Chondrocyte (in vitro differentiated cells): ENCODE results near the gene CPSF4L. TPM values are rescaled to one million over a fixed set of nuclear protein-coding genes. Genes with fewer than 3 reads are reported as not detected.

Experiments used
- DNase-seq: peaks from one replicate; pipeline ENCODE4 v3.0.0; 2021; ENCODE audit warnings: mixed read lengths, low spot score
- H3K27ac Mint-ChIP-seq: one replicate; pipeline ENCODE4 v1.8.0; 2021; ENCODE audit warnings: mild to moderate bottlenecking, moderate library complexity, mixed read lengths; ENCODE audit not compliant: unreplicated experiment
- H3K27me3 Mint-ChIP-seq: 2 replicates; pipeline ENCODE4 v1.8.0; 2021; ENCODE audit warnings: low read depth, mixed read lengths
- H3K36me3 Mint-ChIP-seq: 2 replicates; pipeline ENCODE4 v1.8.0; 2021; ENCODE audit warnings: low read depth, mixed read lengths
- H3K4me1 Mint-ChIP-seq: 2 replicates; pipeline ENCODE4 v1.8.0; 2021; ENCODE audit warnings: low read depth, mild to moderate bottlenecking, mixed read lengths
- H3K4me3 Mint-ChIP-seq: one replicate; pipeline ENCODE4 v1.8.0; 2021; ENCODE audit warnings: mild to moderate bottlenecking, moderate library complexity, mixed read lengths; ENCODE audit not compliant: unreplicated experiment
- H3K9me3 Mint-ChIP-seq: 2 replicates; pipeline ENCODE4 v1.8.0; 2021; ENCODE audit warnings: low read depth, mixed read lengths
- total RNA-seq: library from RNA; stranded (reverse); gene quantifications from 3 replicates; pipeline ENCODE4 v1.2.1, GENCODE V29; 2021
- TF ChIP-seq, protein P1 (sequence below): fragments of 200-600 bp; sonication (generic); IDR thresholded peaks from 2 replicates; pipeline ENCODE4 v1.5.0; 2021; ENCODE audit warnings: antibody characterized with exemption, mild to moderate bottlenecking, moderate library complexity

CPSF4L gene
- total RNA-seq, 1 donor from 2014 or later, result not detected

DNA sequence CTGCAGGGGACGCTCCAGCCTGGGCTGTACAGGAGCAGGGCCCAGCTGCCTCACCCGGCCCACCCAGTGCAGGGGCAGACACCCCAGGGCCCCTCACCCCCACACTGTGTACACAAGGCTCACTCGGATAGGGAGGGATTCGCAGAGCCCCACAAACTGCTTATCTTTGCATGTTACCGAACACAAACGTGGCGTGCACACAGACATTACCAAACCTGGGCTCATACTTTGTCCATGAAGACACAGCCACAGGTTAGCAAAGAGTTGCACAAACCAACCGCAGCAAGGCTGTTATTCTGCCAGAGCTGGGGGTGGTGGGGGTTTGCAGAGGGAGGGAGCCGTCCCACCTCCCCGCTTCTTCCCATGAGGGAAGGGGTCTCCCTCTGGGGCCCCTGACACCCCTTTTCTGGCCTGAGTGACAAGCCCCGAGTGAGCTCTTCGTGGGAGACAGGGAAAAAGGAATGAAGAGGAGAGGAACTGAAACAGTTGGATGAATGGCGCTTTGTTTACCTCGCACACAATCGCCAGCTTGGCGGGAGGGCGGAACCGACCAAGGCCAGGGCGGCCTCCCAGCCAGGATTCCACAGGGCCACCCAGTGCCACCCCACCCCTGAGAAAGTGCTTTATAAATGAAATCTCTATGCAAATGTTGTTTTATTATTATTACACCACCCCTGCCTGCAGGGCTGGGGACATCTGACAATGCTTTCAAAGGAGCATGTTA is 434 bp upstream of the CPSF4L start:
- Mint-ChIP-seq H3K27me3 (no peaks in the 10 kb centered on the region), H3K4me3 (no peak overlapping the region), H3K36me3 (no peaks in the 10 kb centered on the region), H3K27ac (no peak overlapping the region), H3K4me1 (peaks cover 6% of the 10 kb centered on the region), H3K9me3 (no peaks in the 10 kb centered on the region)
- DNase-seq, result peak; percentile 40
- TF ChIP-seq, protein P1, sequence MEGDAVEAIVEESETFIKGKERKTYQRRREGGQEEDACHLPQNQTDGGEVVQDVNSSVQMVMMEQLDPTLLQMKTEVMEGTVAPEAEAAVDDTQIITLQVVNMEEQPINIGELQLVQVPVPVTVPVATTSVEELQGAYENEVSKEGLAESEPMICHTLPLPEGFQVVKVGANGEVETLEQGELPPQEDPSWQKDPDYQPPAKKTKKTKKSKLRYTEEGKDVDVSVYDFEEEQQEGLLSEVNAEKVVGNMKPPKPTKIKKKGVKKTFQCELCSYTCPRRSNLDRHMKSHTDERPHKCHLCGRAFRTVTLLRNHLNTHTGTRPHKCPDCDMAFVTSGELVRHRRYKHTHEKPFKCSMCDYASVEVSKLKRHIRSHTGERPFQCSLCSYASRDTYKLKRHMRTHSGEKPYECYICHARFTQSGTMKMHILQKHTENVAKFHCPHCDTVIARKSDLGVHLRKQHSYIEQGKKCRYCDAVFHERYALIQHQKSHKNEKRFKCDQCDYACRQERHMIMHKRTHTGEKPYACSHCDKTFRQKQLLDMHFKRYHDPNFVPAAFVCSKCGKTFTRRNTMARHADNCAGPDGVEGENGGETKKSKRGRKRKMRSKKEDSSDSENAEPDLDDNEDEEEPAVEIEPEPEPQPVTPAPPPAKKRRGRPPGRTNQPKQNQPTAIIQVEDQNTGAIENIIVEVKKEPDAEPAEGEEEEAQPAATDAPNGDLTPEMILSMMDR, result no peak

GRCh38 chr17:73257516-73257915 is 4.2 kb downstream of the CPSF4L start:
- no peak overlapping the region for H3K27ac Mint-ChIP-seq
- peaks cover 6% of the 10 kb centered on the region for H3K4me1 Mint-ChIP-seq
- no peaks in the 10 kb centered on the region for H3K36me3 Mint-ChIP-seq
- H3K9me3 Mint-ChIP-seq, result no peaks in the 10 kb centered on the region
- TF ChIP-seq, protein P1, result no peak
- DNase-seq, result peak; percentile 78
- H3K27me3 Mint-ChIP-seq, result no peaks in the 10 kb centered on the region
- H3K4me3 Mint-ChIP-seq, result no peak overlapping the region

DNA sequence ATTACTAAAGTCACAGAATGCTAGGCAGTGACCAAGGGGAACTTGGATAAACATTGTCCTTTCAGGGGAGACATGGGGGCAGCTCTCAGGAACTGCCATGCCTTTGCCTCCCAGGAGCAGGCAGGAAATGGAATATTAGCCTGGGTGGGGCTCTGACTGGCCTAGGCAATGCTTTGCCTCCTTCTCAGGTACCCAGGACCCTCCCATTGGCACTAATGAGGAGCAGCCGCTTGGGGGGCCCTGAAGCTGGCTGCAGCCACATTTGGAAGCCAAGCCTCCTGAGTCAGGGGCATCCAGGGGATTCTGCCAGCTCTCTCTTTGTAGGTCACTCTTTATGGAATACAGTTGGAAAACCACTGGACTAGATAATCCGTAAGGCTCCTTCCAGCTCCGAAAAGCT is 5.5 kb downstream of the CPSF4L start:
- DNase-seq, result peak; percentile 22
- peaks cover 3% of the 10 kb centered on the region for H3K4me1 Mint-ChIP-seq

GRCh38 chr17:73255671-73256181 is 6.0 kb downstream of the CPSF4L start:
- Mint-ChIP-seq H3K4me1 (peaks cover 3% of the 10 kb centered on the region), H3K27me3 (no peaks in the 10 kb centered on the region), H3K4me3 (no peak overlapping the region), H3K9me3 (no peaks in the 10 kb centered on the region), H3K36me3 (no peaks in the 10 kb centered on the region), H3K27ac (no peak overlapping the region)
- peak; percentile 48 for DNase-seq
- TF ChIP-seq, protein P1, result peak; percentile 99

More for the DNA sequence above, 5.5 kb downstream of the CPSF4L start:
- H3K27ac Mint-ChIP-seq, result no peak overlapping the region
- TF ChIP-seq, protein P1, result no peak
- no peaks in the 10 kb centered on the region for H3K36me3 Mint-ChIP-seq
- H3K9me3 Mint-ChIP-seq, result no peaks in the 10 kb centered on the region
- H3K4me3 Mint-ChIP-seq, result no peak overlapping the region
- no peaks in the 10 kb centered on the region for H3K27me3 Mint-ChIP-seq

DNA sequence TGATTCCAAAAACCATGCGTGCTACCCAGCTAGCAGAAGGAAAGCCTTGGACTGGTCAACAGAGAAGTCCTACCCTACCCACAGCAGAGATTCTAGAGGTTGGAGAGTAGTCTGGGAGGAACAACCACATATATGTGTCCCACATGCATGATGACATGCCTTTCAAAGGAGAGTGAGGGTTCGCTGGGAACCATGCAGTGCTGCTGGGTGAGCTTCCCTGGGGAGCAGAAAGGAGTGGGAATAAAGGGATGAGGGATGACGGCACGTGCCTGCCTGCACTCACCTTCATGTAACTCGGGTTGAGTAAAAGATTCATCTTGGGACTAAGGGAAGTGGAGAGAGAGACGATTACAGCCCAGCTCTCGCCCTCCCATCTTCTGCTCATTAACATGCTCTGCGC is 9.8 kb downstream of the CPSF4L start:
- no peak overlapping the region for H3K27ac Mint-ChIP-seq
- H3K27me3 Mint-ChIP-seq, result no peaks in the 10 kb centered on the region
- no peak for DNase-seq
- H3K4me1 Mint-ChIP-seq, result no peaks in the 10 kb centered on the region
- H3K36me3 Mint-ChIP-seq, result peaks cover 4% of the 10 kb centered on the region
- no peaks in the 10 kb centered on the region for H3K9me3 Mint-ChIP-seq
- no peak overlapping the region for H3K4me3 Mint-ChIP-seq
- TF ChIP-seq, protein P1, result no peak
